GM19455 (cell line): ENCODE results near the gene PLLP.

Experiments
- ATAC-seq: cut with Tn5 transposase; IDR thresholded peaks from one replicate; pipeline ENCODE4 v1.9.1; 2021; ENCODE audit not compliant: unreplicated experiment

PLLP gene

GRCh38 chr16:57284209-57284951 lies at the start of gene PLLP:
PLLP (minus strand) TSS chr16:57284672; CDS start chr16:57284540, 132 bp downstream.
- no peak for ATAC-seq

GRCh38 chr16:57333402-57333801 lies 48.9 kb upstream of the PLLP start:
- no peak for ATAC-seq

GRCh38 chr16:57331355-57331754 lies 46.9 kb upstream of the PLLP start:
- ATAC-seq: no peak

GRCh38 chr16:57329718-57330327 lies 45.4 kb upstream of the PLLP start:
- ATAC-seq: no peak

GRCh38 chr16:57325458-57325857 lies 41.0 kb upstream of the PLLP start:
- ATAC-seq: no peak

GRCh38 chr16:57324749-57325148 lies 40.3 kb upstream of the PLLP start:
- no peak for ATAC-seq

- ATAC-seq: no peak
Measured at GRCh38 chr16:57319646-57320045, 35.2 kb upstream of the PLLP start.

- ATAC-seq: no peak
Measured at GRCh38 chr16:57318240-57318970, 33.9 kb upstream of the PLLP start.

- no peak for ATAC-seq
Measured at GRCh38 chr16:57316390-57317017, 32.0 kb upstream of the PLLP start.

- ATAC-seq: no peak
Measured at GRCh38 chr16:57315416-57315815, 30.9 kb upstream of the PLLP start.

- ATAC-seq: no peak
Measured at GRCh38 chr16:57314161-57314785, 29.8 kb upstream of the PLLP start.

- ATAC-seq: no peak
Measured at GRCh38 chr16:57313509-57313908, 29.0 kb upstream of the PLLP start.

- ATAC-seq: no peak
Measured at GRCh38 chr16:57310801-57311200, 26.3 kb upstream of the PLLP start.

- no peak for ATAC-seq
Measured at GRCh38 chr16:57308041-57308440, 23.6 kb upstream of the PLLP start.

- no peak for ATAC-seq
Measured at GRCh38 chr16:57307365-57307764, 22.9 kb upstream of the PLLP start.

GRCh38 chr16:57306676-57307341 lies 22.3 kb upstream of the PLLP start:
- no peak for ATAC-seq

- ATAC-seq: no peak
Measured at GRCh38 chr16:57305159-57305811, 20.8 kb upstream of the PLLP start.

- no peak for ATAC-seq
Measured at GRCh38 chr16:57304169-57305061, 19.9 kb upstream of the PLLP start.

GRCh38 chr16:57303910-57304168 lies 19.4 kb upstream of the PLLP start:
- ATAC-seq: no peak
